ENCODE measurements around the gene PLEKHA3.
A peak's percentile ranks its signal among the peaks of the same experiment; 100 is the strongest.

The PLEKHA3 gene

DNA sequence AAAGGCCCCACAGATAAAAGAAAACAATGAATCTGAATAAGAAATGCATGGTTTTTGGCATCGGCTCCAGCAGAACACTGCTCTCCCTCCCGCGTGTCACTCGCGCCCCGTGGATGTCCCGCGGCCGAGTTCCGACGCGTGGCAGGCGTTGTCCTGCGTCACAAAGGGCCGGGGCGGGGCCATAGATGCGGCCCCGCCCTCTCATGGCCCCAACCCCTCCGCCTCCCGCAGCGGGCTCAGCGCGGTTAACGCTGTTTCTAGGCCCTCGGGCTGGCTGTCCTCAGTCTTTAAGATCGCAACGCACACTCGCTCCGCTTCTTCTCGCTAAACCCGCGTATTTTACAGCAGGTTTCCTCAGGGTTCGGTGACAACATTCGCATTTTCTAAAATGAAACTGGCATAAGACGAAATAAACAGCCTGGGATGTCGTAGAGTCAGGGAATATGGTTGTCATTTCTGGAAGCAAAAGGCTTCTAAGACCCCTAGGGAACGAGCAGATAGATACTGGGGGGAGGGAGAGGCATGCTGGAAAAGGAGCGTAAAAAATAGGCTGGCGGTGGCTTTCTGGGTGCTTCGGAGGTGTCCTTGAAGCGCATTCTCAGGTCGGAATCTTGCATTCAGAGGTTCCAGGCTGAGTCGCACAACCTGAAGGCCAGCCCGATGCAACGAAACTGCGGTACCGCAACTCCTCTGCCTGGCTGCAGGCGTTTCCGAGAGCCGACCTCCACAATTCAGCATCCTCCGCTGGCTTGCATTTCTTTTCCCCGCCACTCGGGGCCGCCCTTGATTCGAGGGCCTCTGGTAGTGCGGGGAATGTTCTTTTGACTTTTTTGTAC is 1.6 kb upstream of the PLEKHA3 start, which contains the start of gene FKBP7:
Gene FKBP7 (minus strand): TSS at position 162 of the 836 bp plus-strand sequence. CDS start 101 bp downstream, at position 61.
- DNase-seq (ENCODE audit: low read depth in 2 of 2), result peak; percentile 50 to 73

GRCh38 chr2:178479275-178479616 is 1.0 kb upstream of the PLEKHA3 start:
- no peak for DNase-seq (ENCODE audit: low read depth in 2 of 2)

- no peak for DNase-seq (ENCODE audit: low read depth in 2 of 2)
Observed at GRCh38 chr2:178479758-178480226, 465 bp upstream of the PLEKHA3 start.

- DNase-seq (ENCODE audit: low read depth in 2 of 2), result no peak
Observed at GRCh38 chr2:178482437-178482836, 2.2 kb downstream of the PLEKHA3 start.

GRCh38 chr2:178484245-178485041 is 4.2 kb downstream of the PLEKHA3 start:
- no peak for DNase-seq (ENCODE audit: low read depth in 2 of 2)

DNA sequence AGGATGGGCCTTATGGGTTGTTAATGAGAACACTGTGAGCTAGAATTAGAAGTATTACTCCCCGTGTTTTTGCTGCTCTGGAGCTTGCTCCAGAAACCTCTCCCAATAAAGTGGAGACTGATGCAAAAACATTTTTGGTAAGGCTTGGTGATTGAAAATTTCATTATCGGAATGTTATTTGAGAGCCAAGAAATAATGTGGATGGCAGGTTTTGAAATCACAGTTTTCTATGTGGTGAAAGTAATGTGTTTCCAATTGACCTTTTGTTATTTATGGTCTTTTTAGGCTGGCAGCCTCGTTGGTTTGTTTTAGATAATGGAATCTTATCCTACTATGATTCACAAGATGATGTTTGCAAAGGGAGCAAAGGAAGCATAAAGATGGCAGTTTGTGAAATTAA is 5.1 kb downstream of the PLEKHA3 start:
- DNase-seq (ENCODE audit: low read depth in 2 of 2), result no peak

DNA sequence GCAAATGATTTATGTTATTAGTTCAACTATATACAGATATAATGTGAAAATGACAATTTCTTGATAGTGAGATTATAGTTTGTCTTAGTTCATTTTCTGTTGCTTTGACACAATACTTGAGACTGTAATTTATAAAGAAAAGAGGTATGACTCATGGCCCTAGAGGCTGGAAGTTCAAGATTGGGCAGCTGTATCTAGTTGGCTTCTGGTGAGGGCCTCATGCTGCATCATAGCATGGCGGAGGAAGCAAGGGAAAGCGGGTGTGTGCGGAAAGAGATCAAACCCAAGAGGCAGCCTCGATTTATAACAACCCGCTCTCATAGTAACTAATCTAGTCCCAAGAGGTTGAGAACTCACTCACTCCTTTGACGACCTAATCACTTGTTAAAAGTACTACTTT is 11.4 kb downstream of the PLEKHA3 start:
- no peak for DNase-seq (ENCODE audit: low read depth in 2 of 2)

DNA sequence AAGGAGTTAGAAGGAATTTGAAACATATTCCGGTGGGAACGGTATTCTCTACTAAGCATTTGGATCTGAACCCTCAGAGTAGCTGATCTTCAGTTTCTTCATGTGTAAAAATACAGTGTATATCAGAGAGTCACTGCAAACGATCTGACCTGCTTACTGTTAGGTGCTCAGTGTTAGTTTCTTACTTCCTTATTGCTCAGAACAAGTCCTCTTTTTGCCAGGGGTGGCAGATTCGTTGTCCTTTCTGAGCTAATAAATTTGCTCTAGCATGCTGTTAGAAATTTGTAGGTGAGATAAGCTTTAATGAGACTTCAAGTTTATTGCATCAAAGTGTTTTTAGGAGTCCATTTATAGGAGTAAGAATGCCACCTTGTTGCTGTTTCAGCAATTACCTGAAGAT is 15.8 kb downstream of the PLEKHA3 start:
- DNase-seq (ENCODE audit: low read depth in 2 of 2), result no peak

GRCh38 chr2:178498137-178498536 is 17.9 kb downstream of the PLEKHA3 start:
- no peak for DNase-seq (ENCODE audit: low read depth in 2 of 2)

DNA sequence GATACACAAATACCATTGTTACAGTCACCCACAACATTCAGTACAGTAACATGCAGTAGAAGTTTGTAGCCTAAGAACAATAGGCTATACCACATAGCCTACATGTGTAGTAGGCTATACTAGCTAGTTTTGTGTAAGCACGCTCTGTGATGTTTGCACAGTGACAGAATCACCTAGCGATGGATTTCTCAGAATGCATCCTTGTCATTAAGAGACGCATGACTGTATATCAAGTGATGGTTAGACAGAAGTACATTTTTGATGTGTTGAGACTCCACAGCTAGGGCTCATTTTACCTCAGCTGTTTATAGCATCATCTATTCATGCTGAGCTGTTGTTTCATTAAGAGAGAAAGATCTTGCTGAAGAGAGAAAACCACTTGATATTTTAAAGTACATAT is 19.4 kb downstream of the PLEKHA3 start:
- DNase-seq (ENCODE audit: low read depth in 2 of 2), result no peak

GRCh38 chr2:178502751-178503150 is 22.5 kb downstream of the PLEKHA3 start:
- no peak for DNase-seq (ENCODE audit: low read depth in 2 of 2)

DNA sequence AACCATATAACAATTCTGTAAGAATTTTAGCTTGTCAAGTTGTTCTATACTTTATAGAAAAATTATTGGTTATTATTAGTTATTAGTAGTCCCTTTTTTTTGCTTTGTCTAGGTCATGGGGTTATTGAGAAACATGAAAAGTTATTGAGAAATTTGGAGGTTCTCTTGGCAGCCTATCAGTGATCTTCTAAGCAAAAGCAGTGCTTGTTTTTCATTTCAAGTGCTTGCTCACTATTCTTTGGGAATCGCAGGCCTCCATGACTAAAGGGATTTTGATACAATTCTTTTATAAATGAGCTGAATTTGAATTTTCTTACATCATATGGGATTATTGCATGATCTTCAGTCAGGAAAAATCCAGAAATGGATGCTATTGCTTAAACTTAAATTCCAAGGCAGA is 25.8 kb downstream of the PLEKHA3 start:
- DNase-seq (ENCODE audit: low read depth in 2 of 2), result no peak

DNA sequence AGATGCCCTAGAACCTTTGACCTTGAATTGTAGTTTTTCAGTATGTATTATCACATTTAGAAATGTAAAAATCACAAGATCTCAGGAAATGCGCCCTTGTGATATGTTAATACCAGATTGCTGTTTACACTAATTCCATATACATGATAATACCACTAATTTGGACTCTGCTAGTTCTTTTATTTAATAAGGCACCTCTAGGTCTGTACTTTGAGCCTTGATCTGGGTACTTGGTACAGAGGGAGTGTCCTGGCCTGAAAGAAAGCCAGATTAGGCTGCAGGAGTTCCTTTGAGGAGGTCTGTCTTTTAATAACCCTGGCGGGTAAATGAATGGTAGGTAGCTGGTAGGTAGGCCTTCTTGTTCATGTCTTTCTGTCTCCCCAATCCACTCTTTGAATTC is 26.3 kb downstream of the PLEKHA3 start:
- no peak for DNase-seq (ENCODE audit: low read depth in 2 of 2)

- DNase-seq (ENCODE audit: low read depth in 2 of 2), result no peak
Observed at GRCh38 chr2:178506949-178507348, 26.7 kb downstream of the PLEKHA3 start.

DNA sequence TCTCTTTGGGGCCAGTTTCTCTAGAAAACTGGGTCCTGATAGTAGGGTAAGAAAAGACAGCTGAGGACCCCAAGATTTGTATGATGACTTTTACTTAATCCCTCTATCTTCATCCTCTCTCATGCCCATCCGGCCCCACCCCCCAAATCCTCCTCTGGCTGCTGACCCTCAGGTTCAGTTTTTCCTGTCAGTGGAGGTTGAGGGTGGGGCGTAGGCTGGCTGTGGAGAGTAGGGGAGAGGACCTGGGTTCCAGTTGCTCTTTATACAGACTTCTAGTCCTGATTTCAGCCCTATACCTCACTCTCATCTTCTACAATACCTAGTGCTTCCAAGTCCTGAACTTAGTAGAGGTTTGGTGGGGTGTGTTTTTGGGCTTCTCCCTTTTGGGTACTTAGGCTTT is 28.4 kb downstream of the PLEKHA3 start:
- no peak for DNase-seq (ENCODE audit: low read depth in 2 of 2)

DNA sequence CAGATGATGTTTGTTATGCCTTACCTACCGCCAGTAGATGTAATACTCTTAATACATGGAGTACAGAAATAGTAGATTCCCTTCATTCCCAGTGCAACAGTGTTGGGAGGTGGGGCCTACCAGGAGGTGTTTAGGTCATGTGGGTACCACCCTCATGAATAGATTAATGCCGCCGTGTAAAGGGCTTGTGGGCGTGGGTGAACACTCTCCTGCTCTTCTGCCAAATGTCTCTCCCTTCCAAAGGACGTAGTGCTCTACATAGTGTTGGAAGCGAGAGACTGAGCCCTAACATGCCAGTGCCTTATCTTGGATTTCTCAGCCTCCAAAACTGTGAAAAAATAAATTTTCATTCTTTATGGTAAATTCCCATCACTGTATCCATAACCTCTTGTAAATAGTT is 30.1 kb downstream of the PLEKHA3 start:
- DNase-seq (ENCODE audit: low read depth in 2 of 2), result no peak

- DNase-seq (ENCODE audit: low read depth in 2 of 2), result no peak
Observed at GRCh38 chr2:178512484-178512883, 32.2 kb downstream of the PLEKHA3 start.

DNA sequence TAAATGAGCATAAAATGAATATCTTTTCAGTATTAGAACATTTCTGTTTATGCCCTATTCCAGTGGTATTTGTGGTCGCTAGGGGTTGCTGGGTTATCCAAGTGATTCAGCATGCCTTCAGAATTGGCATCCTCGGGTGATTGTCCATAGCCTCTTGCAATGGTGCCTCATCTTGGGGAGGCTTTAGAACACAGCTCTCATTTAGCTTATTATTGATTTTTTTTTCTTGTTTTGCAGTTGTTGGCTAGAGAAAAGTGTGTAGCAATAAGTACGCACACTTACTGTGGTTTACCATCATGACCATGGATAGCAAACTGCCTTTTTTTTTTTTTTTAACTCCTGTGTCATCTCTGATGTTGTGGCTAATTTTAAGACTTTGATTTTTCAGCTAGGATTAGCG is 33.6 kb downstream of the PLEKHA3 start:
- no peak for DNase-seq (ENCODE audit: low read depth in 2 of 2)

- no peak for DNase-seq (ENCODE audit: low read depth in 2 of 2)
Observed at GRCh38 chr2:178514664-178515063, 34.4 kb downstream of the PLEKHA3 start.

- DNase-seq (ENCODE audit: low read depth in 2 of 2), result no peak
Observed at GRCh38 chr2:178517496-178517895, 37.2 kb downstream of the PLEKHA3 start.

GRCh38 chr2:178521304-178522150 is 41.3 kb downstream of the PLEKHA3 start:
- no peak for DNase-seq (ENCODE audit: low read depth in 2 of 2)
